H9 (cell line): Measurements from ENCODE around the gene LAMA3. TPM values are rescaled to one million over a fixed set of nuclear protein-coding genes. Genes with fewer than 3 reads are reported as not detected.

ENCODE experiments used
- DNase-seq: peaks from one replicate; pipeline ENCODE4 v3.0.0-alpha.2; 2017
- H2AFZ ChIP-seq: one replicate; pipeline ENCODE4 v1.6.1; 2013; ENCODE audit warnings: mild to moderate bottlenecking, low read length, control low read depth, moderate library complexity
- H2AK5ac ChIP-seq: 2 replicates; pipeline ENCODE4 v1.6.1; 2013; ENCODE audit warnings: low read length, control low read depth, mixed read lengths; ENCODE audit not compliant: insufficient read length
- H2BK120ac ChIP-seq: one replicate; pipeline ENCODE4 v1.6.1; 2013; ENCODE audit warnings: low read depth, mild to moderate bottlenecking, low read length, control low read depth, inconsistent platforms; ENCODE audit not compliant: poor library complexity, severe bottlenecking
- H2BK12ac ChIP-seq: 2 replicates; pipeline ENCODE4 v1.6.1; 2013; ENCODE audit warnings: low read length, control low read depth, mixed read lengths, low read depth; ENCODE audit not compliant: insufficient read length
- H2BK15ac ChIP-seq: 2 replicates; pipeline ENCODE4 v1.6.1; 2013; ENCODE audit warnings: low read depth, low read length, control low read depth
- H2BK20ac ChIP-seq: one replicate; pipeline ENCODE4 v1.6.1; 2013; ENCODE audit warnings: low read depth, mild to moderate bottlenecking, low read length, control low read depth, inconsistent platforms; ENCODE audit not compliant: poor library complexity, severe bottlenecking
- H2BK5ac ChIP-seq: 2 replicates; pipeline ENCODE4 v1.6.1; 2013; ENCODE audit warnings: low read length, control low read depth, mixed read lengths; ENCODE audit not compliant: insufficient read length
- H3K14ac ChIP-seq: 2 replicates; pipeline ENCODE4 v1.6.1; 2013; ENCODE audit warnings: low read length, control low read depth; ENCODE audit not compliant: insufficient read depth
- H3K18ac ChIP-seq: 2 replicates; pipeline ENCODE4 v1.6.1; 2013; ENCODE audit warnings: low read depth, mild to moderate bottlenecking, mixed read lengths, low read length, control low read depth; ENCODE audit not compliant: insufficient read length
- H3K23ac ChIP-seq: 2 replicates; pipeline ENCODE4 v1.6.1; 2013; ENCODE audit warnings: low read length, control low read depth, mixed read lengths, low read depth; ENCODE audit not compliant: insufficient read length
- H3K23me2 ChIP-seq: 2 replicates; pipeline ENCODE4 v1.6.1; 2013; ENCODE audit warnings: low read depth, mild to moderate bottlenecking, mixed read lengths, low read length, control low read depth; ENCODE audit not compliant: insufficient read length, poor library complexity, severe bottlenecking
- H3K27ac ChIP-seq: 2 replicates; pipeline ENCODE4 v1.5.1; 2013; ENCODE audit warnings: low read length, control low read depth, mixed read lengths, low read depth; ENCODE audit not compliant: insufficient read length
- H3K27me3 ChIP-seq: 2 replicates; pipeline ENCODE4 v1.6.1; 2013; ENCODE audit warnings: low read length, control low read depth, inconsistent platforms; ENCODE audit not compliant: insufficient read depth
- H3K4ac ChIP-seq: 2 replicates; pipeline ENCODE4 v1.6.1; 2013; ENCODE audit warnings: low read depth, mild to moderate bottlenecking, control low read depth, inconsistent platforms, low read length, moderate library complexity
- H3K4me1 ChIP-seq: 2 replicates; pipeline ENCODE4 v1.6.1; 2013; ENCODE audit warnings: low read length, control low read depth, inconsistent platforms; ENCODE audit not compliant: insufficient read depth
- H3K4me2 ChIP-seq: 2 replicates; pipeline ENCODE4 v1.6.1; 2013; ENCODE audit warnings: low read length, control low read depth, mixed read lengths; ENCODE audit not compliant: insufficient read length, insufficient read depth
- H3K56ac ChIP-seq: 2 replicates; pipeline ENCODE4 v1.6.1; 2013; ENCODE audit warnings: low read depth, mild to moderate bottlenecking, mixed read lengths, low read length, control low read depth; ENCODE audit not compliant: insufficient read length
- H3K79me1 ChIP-seq: 2 replicates; pipeline ENCODE4 v1.6.1; 2013; ENCODE audit warnings: low read depth, mild to moderate bottlenecking, moderate library complexity, low read length, control low read depth, inconsistent platforms; ENCODE audit not compliant: insufficient read depth, poor library complexity, severe bottlenecking
- H3K79me2 ChIP-seq: 2 replicates; pipeline ENCODE4 v1.6.1; 2013; ENCODE audit warnings: low read length, control low read depth, inconsistent platforms; ENCODE audit not compliant: insufficient read depth
- H3K9ac ChIP-seq: 2 replicates; pipeline ENCODE4 v1.6.1; 2013; ENCODE audit warnings: low read length, control low read depth, mixed read lengths; ENCODE audit not compliant: insufficient read length; ENCODE audit errors: extremely low read depth
- H3K9me3 ChIP-seq: one replicate; pipeline ENCODE4 v1.6.1; 2013; ENCODE audit warnings: low read depth, low read length, inconsistent platforms; ENCODE audit not compliant: control insufficient read depth
- H3T11ph ChIP-seq: one replicate; pipeline ENCODE4 v1.6.1; 2013; ENCODE audit warnings: mild to moderate bottlenecking, low read length, control low read depth, inconsistent platforms
- H4K20me1 ChIP-seq: one replicate; pipeline ENCODE4 v1.6.1; 2013; ENCODE audit not compliant: control insufficient read depth, insufficient read length, insufficient read depth
- H4K5ac ChIP-seq: 2 replicates; pipeline ENCODE4 v1.6.1; 2013; ENCODE audit warnings: low read depth, mild to moderate bottlenecking, mixed read lengths, low read length, control low read depth; ENCODE audit not compliant: insufficient read length
- H4K8ac ChIP-seq: replicated peaks from 2 replicates; pipeline ENCODE4 v1.6.1; 2013; ENCODE audit warnings: low read length, control low read depth, mixed read lengths, low read depth; ENCODE audit not compliant: insufficient read length
- H4K91ac ChIP-seq: 2 replicates; pipeline ENCODE4 v1.6.1; 2013; ENCODE audit warnings: low read depth, mild to moderate bottlenecking, moderate library complexity, mixed read lengths, low read length, control low read depth; ENCODE audit not compliant: insufficient read length
- H3K27ac Mint-ChIP-seq, 3 experiments: 2 replicates in 2 of 3; 3 replicates in 1 of 3; pipeline ENCODE4 v1.8.0; 2020 to 2021; ENCODE audit warnings: mixed read lengths in 3 of 3, mild to moderate bottlenecking in 1 of 3, moderate library complexity in 1 of 3
- H3K27me3 Mint-ChIP-seq: 2 replicates; pipeline ENCODE4 v1.8.0; 2021; ENCODE audit warnings: low read depth, mild to moderate bottlenecking, moderate library complexity, mixed read lengths
- H3K36me3 Mint-ChIP-seq, 3 experiments: 2 replicates in 2 of 3; 3 replicates in 1 of 3; pipeline ENCODE4 v1.8.0; 2020 to 2021; ENCODE audit warnings: low read depth in 3 of 3, mixed read lengths in 3 of 3; ENCODE audit not compliant: insufficient read depth in 1 of 3
- H3K4me1 Mint-ChIP-seq, 2 experiments: 2 replicates each; pipeline ENCODE4 v1.8.0; 2020; ENCODE audit warnings: mixed read lengths in 2 of 2
- H3K4me3 Mint-ChIP-seq, 2 experiments: 2 replicates in 1 of 2; 3 replicates in 1 of 2; pipeline ENCODE4 v1.8.0; 2020 to 2021; ENCODE audit warnings: mild to moderate bottlenecking in 2 of 2, mixed read lengths in 2 of 2, moderate library complexity in 1 of 2
- H3K9me3 Mint-ChIP-seq, 2 experiments: 2 replicates in 1 of 2; 3 replicates in 1 of 2; pipeline ENCODE4 v1.8.0; 2020; ENCODE audit warnings: mild to moderate bottlenecking in 2 of 2, mixed read lengths in 2 of 2, moderate library complexity in 1 of 2
- CTCF ChIP-seq: fragments of 200-600 bp; sonication (generic); conservative IDR thresholded peaks from 3 replicates; pipeline ENCODE4 v1.8.0; 2021; ENCODE audit warnings: antibody characterized with exemption, mild to moderate bottlenecking
- whole genome bisulfite sequencing: extraction: QIAGEN DNeasy Blood & Tissue Kit; methylation state at CpG from one replicate; pipeline ENCODE4 v1.1.7; 2013; ENCODE audit warnings: missing lambda C conversion rate, low lambda C conversion rate, mixed read lengths; ENCODE audit not compliant: insufficient read length; ENCODE audit errors: extremely low coverage; 5-methylcytosine and 5-hydroxymethylcytosine counted together
- total RNA-seq: library from RNA; stranded (reverse); gene quantifications from 2 replicates; pipeline ENCODE4 v1.2.1, GENCODE V29; 2021

Gene LAMA3
- total RNA-seq, 1 experiment from 2014 or later = 0.33 TPM

DNA sequence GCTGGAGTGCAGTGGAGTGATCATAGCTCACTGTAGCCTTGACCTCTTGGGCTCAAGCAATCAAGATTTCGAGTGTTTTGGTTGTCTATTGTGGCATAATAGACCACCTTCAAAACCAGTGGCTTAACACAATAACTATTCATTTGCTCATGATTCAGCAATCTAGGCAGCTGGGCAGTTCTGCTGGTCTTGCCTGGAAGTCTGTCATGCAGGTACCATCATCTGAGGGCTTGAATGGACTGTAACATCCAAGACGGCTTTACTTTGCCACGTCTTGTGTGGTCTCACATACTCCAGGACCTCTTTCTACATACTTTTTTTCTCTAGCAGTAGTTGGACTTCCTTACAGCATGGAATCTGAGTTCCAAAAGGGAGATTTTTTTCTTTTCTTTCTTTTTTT is 13.4 kb upstream of the LAMA3 start:
- no peak for TF ChIP-seq CTCF

More for the DNA sequence above, 13.4 kb upstream of the LAMA3 start:
- no peak overlapping the region for H3K14ac ChIP-seq
- no peak overlapping the region for H2AFZ ChIP-seq
- no peak for DNase-seq
- no peak overlapping the region for H3K18ac ChIP-seq
- no peak overlapping the region for H4K5ac ChIP-seq
- H2BK15ac ChIP-seq = no peak overlapping the region
- H3K27me3 ChIP-seq = no peaks in the 10 kb centered on the region
- no peaks in the 10 kb centered on the region for H3K9me3 ChIP-seq
- H3K4me2 ChIP-seq = no peak overlapping the region
- H2BK12ac ChIP-seq = no peak overlapping the region
- no peaks in the 10 kb centered on the region for H4K20me1 ChIP-seq
- H3K4me3 Mint-ChIP-seq = no peak overlapping the region
- H3K4me1 ChIP-seq = no peaks in the 10 kb centered on the region
- H2BK120ac ChIP-seq = no peak overlapping the region
- H3K27ac ChIP-seq = no peak overlapping the region
- no peak overlapping the region for H2AK5ac ChIP-seq
- no CpG with 5 or more reads among the region's 3 CpGs for WGBS
- no peak overlapping the region for H3K9ac ChIP-seq
- no peak overlapping the region for H4K91ac ChIP-seq
- H3K79me1 ChIP-seq = no peaks in the 10 kb centered on the region
- peaks cover 5% of the 10 kb centered on the region; the same call in 1 of the 2 replicates for H3K27me3 Mint-ChIP-seq
- no peak overlapping the region for H2BK20ac ChIP-seq
- no peak overlapping the region for H3K4ac ChIP-seq
- H3K36me3 Mint-ChIP-seq = no peaks in the 10 kb centered on the region
- no peak overlapping the region for H3T11ph ChIP-seq
- no peak overlapping the region for H3K23ac ChIP-seq
- H3K23me2 ChIP-seq = no peaks in the 10 kb centered on the region
- H3K9me3 Mint-ChIP-seq = no peaks in the 10 kb centered on the region
- no peak overlapping the region for H3K56ac ChIP-seq
- H3K79me2 ChIP-seq = no peaks in the 10 kb centered on the region
- H4K8ac ChIP-seq = no peak overlapping the region
- peaks cover 3 to 7% of the 10 kb centered on the region in 2 experiments; a peak in 3 of 4 replicates for H3K4me1 Mint-ChIP-seq
- H2BK5ac ChIP-seq = no peak overlapping the region
- H3K27ac Mint-ChIP-seq = no peak overlapping the region
